Osteocyte (in vitro differentiated cells): ENCODE results near the gene TNFAIP3. TPM values are rescaled to one million over a fixed set of nuclear protein-coding genes. Genes with fewer than 3 reads are reported as not detected.

Source experiments
- DNase-seq: peaks from one replicate; pipeline ENCODE4 v3.0.0; 2021; ENCODE audit warnings: mixed read lengths; ENCODE audit not compliant: unreplicated experiment; ENCODE audit errors: extremely low spot score
- H3K27ac Mint-ChIP-seq: one replicate; pipeline ENCODE4 v1.8.0; 2021; ENCODE audit warnings: mild to moderate bottlenecking, mixed read lengths; ENCODE audit not compliant: unreplicated experiment
- H3K27me3 Mint-ChIP-seq: one replicate; pipeline ENCODE4 v1.8.0; 2021; ENCODE audit warnings: mixed read lengths; ENCODE audit not compliant: unreplicated experiment
- H3K36me3 Mint-ChIP-seq: one replicate; pipeline ENCODE4 v1.8.0; 2021; ENCODE audit warnings: mixed read lengths; ENCODE audit not compliant: unreplicated experiment
- H3K4me1 Mint-ChIP-seq: one replicate; pipeline ENCODE4 v1.8.0; 2021; ENCODE audit warnings: mixed read lengths; ENCODE audit not compliant: unreplicated experiment
- H3K4me3 Mint-ChIP-seq: one replicate; pipeline ENCODE4 v1.8.0; 2021; ENCODE audit warnings: mild to moderate bottlenecking, moderate library complexity, mixed read lengths; ENCODE audit not compliant: unreplicated experiment
- H3K9me3 Mint-ChIP-seq: one replicate; pipeline ENCODE4 v1.8.0; 2021; ENCODE audit warnings: mixed read lengths; ENCODE audit not compliant: unreplicated experiment
- CTCF ChIP-seq: fragments of 200-600 bp; sonication (generic); IDR thresholded peaks from 2 replicates; pipeline ENCODE4 v1.5.0; 2021; ENCODE audit warnings: antibody characterized with exemption, mild to moderate bottlenecking, moderate library complexity
- total RNA-seq: library from RNA; stranded (reverse); gene quantifications from 2 replicates; pipeline ENCODE4 v1.2.1, GENCODE V29; 2021

Gene TNFAIP3
- total RNA-seq, 1 donor from 2014 or later, result 12.0 TPM

GRCh38 chr6:137928286-137928685 lies 61.2 kb downstream of the TNFAIP3 start:
- Mint-ChIP-seq H3K27ac (no peak overlapping the region), H3K27me3 (no peaks in the 10 kb centered on the region), H3K36me3 (no peaks in the 10 kb centered on the region), H3K4me3 (no peak overlapping the region), H3K4me1 (peaks cover 28% of the 10 kb centered on the region), H3K9me3 (no peaks in the 10 kb centered on the region)
- no peak for DNase-seq
- no peak for TF ChIP-seq CTCF

GRCh38 chr6:137931849-137932465 lies 64.9 kb downstream of the TNFAIP3 start:
- DNase-seq, result no peak
- peaks cover 13% of the 10 kb centered on the region for H3K9me3 Mint-ChIP-seq
- H3K4me1 Mint-ChIP-seq, result peaks cover 15% of the 10 kb centered on the region
- no peaks in the 10 kb centered on the region for H3K36me3 Mint-ChIP-seq
- H3K27ac Mint-ChIP-seq, result no peak overlapping the region
- H3K4me3 Mint-ChIP-seq, result no peak overlapping the region
- H3K27me3 Mint-ChIP-seq, result no peaks in the 10 kb centered on the region
- TF ChIP-seq CTCF, result no peak

Other genes with a start within 250 kb of the TNFAIP3 start
- gene PERP, start 240.2 kb downstream of the TNFAIP3 start, total RNA-seq, result 26.0 and 26.6 TPM in 2 replicates